A673 (cell line): Measurements from ENCODE around the gene VWF.

Experiments used
- EZH2 ChIP-seq: fragments of 200-600 bp; sonication (generic); IDR thresholded peaks from 2 replicates; pipeline ENCODE4 v1.6.1; 2017; ENCODE audit warnings: borderline replicate concordance, low read depth, mild to moderate bottlenecking, mixed read lengths, antibody characterized with exemption, low read length; ENCODE audit not compliant: poor library complexity, severe bottlenecking
- TF ChIP-seq, protein P1 (sequence below): fragments of 300-800, 200-600 bp; sonication (generic); conservative IDR thresholded peaks from 2 replicates; pipeline ENCODE4 v1.5.1; 2017; ENCODE audit warnings: low read depth, mild to moderate bottlenecking, antibody characterized with exemption, low read length, moderate library complexity, mixed read lengths

- TF ChIP-seq, protein P1, sequence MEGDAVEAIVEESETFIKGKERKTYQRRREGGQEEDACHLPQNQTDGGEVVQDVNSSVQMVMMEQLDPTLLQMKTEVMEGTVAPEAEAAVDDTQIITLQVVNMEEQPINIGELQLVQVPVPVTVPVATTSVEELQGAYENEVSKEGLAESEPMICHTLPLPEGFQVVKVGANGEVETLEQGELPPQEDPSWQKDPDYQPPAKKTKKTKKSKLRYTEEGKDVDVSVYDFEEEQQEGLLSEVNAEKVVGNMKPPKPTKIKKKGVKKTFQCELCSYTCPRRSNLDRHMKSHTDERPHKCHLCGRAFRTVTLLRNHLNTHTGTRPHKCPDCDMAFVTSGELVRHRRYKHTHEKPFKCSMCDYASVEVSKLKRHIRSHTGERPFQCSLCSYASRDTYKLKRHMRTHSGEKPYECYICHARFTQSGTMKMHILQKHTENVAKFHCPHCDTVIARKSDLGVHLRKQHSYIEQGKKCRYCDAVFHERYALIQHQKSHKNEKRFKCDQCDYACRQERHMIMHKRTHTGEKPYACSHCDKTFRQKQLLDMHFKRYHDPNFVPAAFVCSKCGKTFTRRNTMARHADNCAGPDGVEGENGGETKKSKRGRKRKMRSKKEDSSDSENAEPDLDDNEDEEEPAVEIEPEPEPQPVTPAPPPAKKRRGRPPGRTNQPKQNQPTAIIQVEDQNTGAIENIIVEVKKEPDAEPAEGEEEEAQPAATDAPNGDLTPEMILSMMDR = no peak
- TF ChIP-seq EZH2 = no peak
These were observed 148.3 kb downstream of the VWF start for GRCh38 chr12:5976196-5976595.
